ENCODE data around the gene ZC3H4.

DNA sequence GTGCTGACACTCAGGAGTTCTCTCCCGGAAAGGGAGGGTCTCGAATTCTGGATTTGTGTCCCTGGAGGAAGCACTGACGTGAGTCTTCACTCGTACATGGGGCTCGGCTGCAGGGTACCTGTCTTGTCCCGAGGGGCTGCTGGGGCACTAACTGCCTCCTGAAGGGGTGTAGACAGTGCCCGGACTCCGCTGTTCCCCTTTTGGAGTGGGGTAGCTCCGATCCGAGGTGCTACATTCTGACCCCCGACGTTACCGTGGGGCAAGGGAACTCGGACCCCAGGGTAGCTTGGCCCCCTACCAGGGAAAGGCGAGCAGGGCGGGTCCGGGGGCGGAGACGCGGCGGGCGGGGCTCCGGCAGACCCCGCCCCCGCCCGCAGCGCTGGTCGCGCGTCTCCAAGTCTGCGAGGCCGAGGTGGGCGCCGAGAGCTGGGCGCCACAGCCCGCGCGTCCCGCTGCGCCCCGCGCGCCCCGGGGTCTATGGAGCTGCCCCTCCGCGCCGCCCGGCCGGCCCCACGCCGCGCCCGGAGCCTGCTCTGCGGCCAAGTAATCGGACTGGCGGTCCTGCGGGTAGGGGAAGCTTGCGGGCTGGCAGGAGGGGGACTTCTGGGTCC is 94.0 kb downstream of the ZC3H4 start, which contains the start of gene NPAS1:
- TF ChIP-seq, protein P1, sequence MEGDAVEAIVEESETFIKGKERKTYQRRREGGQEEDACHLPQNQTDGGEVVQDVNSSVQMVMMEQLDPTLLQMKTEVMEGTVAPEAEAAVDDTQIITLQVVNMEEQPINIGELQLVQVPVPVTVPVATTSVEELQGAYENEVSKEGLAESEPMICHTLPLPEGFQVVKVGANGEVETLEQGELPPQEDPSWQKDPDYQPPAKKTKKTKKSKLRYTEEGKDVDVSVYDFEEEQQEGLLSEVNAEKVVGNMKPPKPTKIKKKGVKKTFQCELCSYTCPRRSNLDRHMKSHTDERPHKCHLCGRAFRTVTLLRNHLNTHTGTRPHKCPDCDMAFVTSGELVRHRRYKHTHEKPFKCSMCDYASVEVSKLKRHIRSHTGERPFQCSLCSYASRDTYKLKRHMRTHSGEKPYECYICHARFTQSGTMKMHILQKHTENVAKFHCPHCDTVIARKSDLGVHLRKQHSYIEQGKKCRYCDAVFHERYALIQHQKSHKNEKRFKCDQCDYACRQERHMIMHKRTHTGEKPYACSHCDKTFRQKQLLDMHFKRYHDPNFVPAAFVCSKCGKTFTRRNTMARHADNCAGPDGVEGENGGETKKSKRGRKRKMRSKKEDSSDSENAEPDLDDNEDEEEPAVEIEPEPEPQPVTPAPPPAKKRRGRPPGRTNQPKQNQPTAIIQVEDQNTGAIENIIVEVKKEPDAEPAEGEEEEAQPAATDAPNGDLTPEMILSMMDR (IDR thresholded peaks at IDR 0.05): no peak
- TF ChIP-seq POLR2A (IDR thresholded peaks at IDR 0.05): no peak

All from thyroid gland (tissue), 4 donors.